ENCODE data around the gene KRTAP10-12. TPM values are rescaled to one million over a fixed set of nuclear protein-coding genes. Genes with fewer than 3 reads are reported as not detected.
A peak's percentile ranks its signal among the peaks of the same experiment; 100 is the strongest.

Gene KRTAP10-12
- total and polyA plus RNA-seq, 4 donors = not detected

DNA sequence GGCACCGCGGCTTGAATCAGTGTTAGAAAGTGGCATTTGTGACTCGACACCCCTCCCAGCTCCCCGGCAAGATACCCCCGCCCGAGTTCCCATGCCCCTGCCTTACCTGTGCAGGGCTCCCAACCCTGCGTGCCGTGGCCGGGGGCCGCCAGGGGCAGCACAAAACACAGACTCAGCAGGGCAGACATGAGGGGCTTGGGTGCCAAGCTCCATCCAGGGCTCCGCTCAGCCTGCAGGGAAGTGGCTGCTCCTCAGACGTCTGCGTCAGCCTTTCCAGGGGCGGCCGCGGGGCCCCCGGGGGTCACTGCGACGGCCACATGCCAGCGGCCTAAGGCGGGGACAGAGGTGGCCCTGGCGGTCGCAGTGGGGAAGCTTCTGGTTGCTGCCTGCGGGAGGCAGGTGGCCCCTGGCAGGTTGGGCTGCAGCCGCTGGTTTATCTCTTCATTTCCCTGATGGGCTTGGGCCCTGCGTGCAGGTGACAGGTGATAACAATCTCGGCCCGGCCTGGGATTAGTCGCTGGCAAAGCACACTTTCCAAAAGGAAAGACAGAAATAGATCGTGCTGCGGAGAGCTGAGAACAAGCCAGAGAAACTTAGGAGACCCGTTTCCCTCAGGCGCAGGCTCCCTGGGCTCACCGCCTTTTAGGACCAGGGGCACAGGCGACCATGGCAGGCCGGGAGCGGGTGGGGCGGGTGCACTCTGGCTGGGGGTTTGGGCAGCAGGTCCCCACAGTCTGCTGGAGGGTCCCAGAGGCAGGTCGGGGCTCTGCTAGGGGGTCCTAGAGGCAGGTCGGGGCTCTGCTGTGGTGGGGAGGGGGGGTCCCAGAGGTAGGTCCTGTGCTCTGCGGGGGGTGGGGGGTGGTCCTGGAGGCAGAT, 14.6 kb downstream of the KRTAP10-12 start, which contains the start of gene TSPEAR:
Gene TSPEAR, minus strand, starts transcription at position 246 of the 876 bp plus-strand sequence. Its CDS starts 58 bp downstream, at position 188.
- TF ChIP-seq, protein P1, sequence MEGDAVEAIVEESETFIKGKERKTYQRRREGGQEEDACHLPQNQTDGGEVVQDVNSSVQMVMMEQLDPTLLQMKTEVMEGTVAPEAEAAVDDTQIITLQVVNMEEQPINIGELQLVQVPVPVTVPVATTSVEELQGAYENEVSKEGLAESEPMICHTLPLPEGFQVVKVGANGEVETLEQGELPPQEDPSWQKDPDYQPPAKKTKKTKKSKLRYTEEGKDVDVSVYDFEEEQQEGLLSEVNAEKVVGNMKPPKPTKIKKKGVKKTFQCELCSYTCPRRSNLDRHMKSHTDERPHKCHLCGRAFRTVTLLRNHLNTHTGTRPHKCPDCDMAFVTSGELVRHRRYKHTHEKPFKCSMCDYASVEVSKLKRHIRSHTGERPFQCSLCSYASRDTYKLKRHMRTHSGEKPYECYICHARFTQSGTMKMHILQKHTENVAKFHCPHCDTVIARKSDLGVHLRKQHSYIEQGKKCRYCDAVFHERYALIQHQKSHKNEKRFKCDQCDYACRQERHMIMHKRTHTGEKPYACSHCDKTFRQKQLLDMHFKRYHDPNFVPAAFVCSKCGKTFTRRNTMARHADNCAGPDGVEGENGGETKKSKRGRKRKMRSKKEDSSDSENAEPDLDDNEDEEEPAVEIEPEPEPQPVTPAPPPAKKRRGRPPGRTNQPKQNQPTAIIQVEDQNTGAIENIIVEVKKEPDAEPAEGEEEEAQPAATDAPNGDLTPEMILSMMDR (IDR thresholded peaks at IDR 0.05; ENCODE audit: control extremely low read depth, extremely low read depth) = no peak
- 3 to 5% methylated on average over 41 of the region's 41 CpGs for WGBS, 2 donors
- Histone ChIP-seq H3K9ac (ENCODE audit: insufficient read depth in 1 of 2, low read length in 2 of 2) (no peak within 1 kb of the TSS), H3K27me3 (ENCODE audit: control insufficient read depth in 3 of 3, insufficient read depth in 3 of 3, low read length in 2 of 3) (peaks cover 30 to 89% (median 67%) of the 10 kb centered on the region in 3 donors), H3K4me3 (no peak within 1 kb of the TSS), H3K9me3 (ENCODE audit: control insufficient read depth in 4 of 4, insufficient read depth in 3 of 4, low read length in 3 of 4) (peaks cover 0 to 10% (median 0%) of the 10 kb centered on the region in 4 donors), H3K27ac (ENCODE audit: low read depth in 1 of 2, low read length in 1 of 2) (no peak within 1 kb of the TSS), H3K36me3 (ENCODE audit: control insufficient read depth in 4 of 4, insufficient read depth in 4 of 4, low read length in 4 of 4) (no peaks in the 10 kb centered on the region), H3K4me1 (ENCODE audit: control insufficient read depth in 5 of 5, insufficient read depth in 5 of 5, low read length in 5 of 5) (peaks cover 0 to 26% (median 8%) of the 10 kb centered on the region in 5 donors)
- no peak for ATAC-seq (ENCODE audit: insufficient read depth, low FRiP score)
- peak in 1 of 3 donors; percentile 32 for DNase-seq

DNA sequence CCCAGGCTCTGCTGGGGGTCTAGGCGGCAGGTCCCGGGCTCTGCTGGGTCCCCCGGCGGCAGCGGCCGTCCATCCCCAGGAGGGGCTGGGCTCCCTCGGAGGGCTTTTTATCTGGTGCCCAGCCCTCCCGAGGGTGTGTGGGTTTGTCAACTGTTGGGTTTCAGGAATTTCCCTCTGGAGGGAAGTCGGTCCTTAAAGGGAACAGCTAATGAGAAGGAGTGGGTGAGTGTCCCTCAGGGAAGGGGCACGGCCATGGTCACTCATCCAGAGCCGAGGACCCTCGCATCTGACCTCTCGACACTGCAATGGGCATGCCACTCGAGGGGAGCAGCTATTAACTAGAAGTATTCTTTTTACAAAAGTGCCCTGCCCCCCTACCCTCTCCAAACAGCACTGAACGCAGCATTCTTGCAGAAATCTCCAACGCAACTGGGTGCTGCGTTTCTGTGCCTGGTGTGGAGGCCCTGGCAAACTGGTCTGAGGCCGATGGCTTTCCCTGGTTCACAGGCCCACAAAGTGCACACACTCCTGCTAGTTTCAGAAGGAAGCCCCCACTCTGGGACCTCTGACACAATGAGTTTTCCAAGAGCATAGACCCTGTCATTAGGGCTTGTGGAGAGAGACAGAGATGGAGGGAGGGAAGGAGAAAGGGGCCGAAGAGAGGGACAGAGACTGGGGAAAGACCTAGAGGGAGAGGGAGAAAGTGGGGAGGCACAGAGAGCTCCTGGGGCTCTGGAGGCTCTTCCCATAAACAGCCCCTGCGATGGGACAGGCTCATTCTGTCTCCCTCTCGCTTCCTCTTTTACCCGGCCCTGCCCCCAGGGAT, 15.4 kb downstream of the KRTAP10-12 start:
- no peak overlapping the region for H3K27ac ChIP-seq (ENCODE audit: low read depth in 1 of 2, low read length in 1 of 2)
- TF ChIP-seq, protein P1 (IDR thresholded peaks at IDR 0.05; ENCODE audit: control extremely low read depth, extremely low read depth) = no peak
- no peak overlapping the region for H3K4me3 ChIP-seq
- peaks cover 0 to 26% (median 8%) of the 10 kb centered on the region in 5 donors for H3K4me1 ChIP-seq (ENCODE audit: control insufficient read depth in 5 of 5, insufficient read depth in 5 of 5, low read length in 5 of 5)
- ATAC-seq (ENCODE audit: insufficient read depth, low FRiP score) (no peak), DNase-seq (peak in 1 of 3 donors; percentile 15)
- peaks cover 23 to 81% (median 64%) of the 10 kb centered on the region in 3 donors for H3K27me3 ChIP-seq (ENCODE audit: control insufficient read depth in 3 of 3, insufficient read depth in 3 of 3, low read length in 2 of 3)
- no peaks in the 10 kb centered on the region for H3K36me3 ChIP-seq (ENCODE audit: control insufficient read depth in 4 of 4, insufficient read depth in 4 of 4, low read length in 4 of 4)
- H3K9me3 ChIP-seq (ENCODE audit: control insufficient read depth in 4 of 4, insufficient read depth in 3 of 4, low read length in 3 of 4) = peaks cover 0 to 10% (median 0%) of the 10 kb centered on the region in 4 donors
- H3K9ac ChIP-seq (ENCODE audit: insufficient read depth in 1 of 2, low read length in 2 of 2) = no peak overlapping the region
- 13 to 15% methylated on average over 22 of the region's 22 CpGs for WGBS, 2 donors

- Histone ChIP-seq H3K4me1 (ENCODE audit: control insufficient read depth in 5 of 5, insufficient read depth in 5 of 5, low read length in 5 of 5) (peaks cover 0 to 26% (median 6%) of the 10 kb centered on the region in 5 donors), H3K9ac (ENCODE audit: insufficient read depth in 1 of 2, low read length in 2 of 2) (no peak overlapping the region), H3K27me3 (ENCODE audit: control insufficient read depth in 3 of 3, insufficient read depth in 3 of 3, low read length in 2 of 3) (peaks cover 20 to 74% (median 58%) of the 10 kb centered on the region in 3 donors), H3K27ac (ENCODE audit: low read depth in 1 of 2, low read length in 1 of 2) (no peak overlapping the region), H3K4me3 (no peak overlapping the region), H3K9me3 (ENCODE audit: control insufficient read depth in 4 of 4, insufficient read depth in 3 of 4, low read length in 3 of 4) (peaks cover 0 to 9% (median 0%) of the 10 kb centered on the region in 4 donors), H3K36me3 (ENCODE audit: control insufficient read depth in 4 of 4, insufficient read depth in 4 of 4, low read length in 4 of 4) (no peaks in the 10 kb centered on the region)
- TF ChIP-seq, protein P1 (IDR thresholded peaks at IDR 0.05; ENCODE audit: control extremely low read depth, extremely low read depth) = no peak
- DNase-seq = peak in 1 of 3 donors; percentile 10
- no peak for ATAC-seq (ENCODE audit: insufficient read depth, low FRiP score)
- WGBS, 2 donors = 63 to 64% methylated on average over 9 of the region's 9 CpGs
Measured at GRCh38 chr21:44713130-44713529, 16.2 kb downstream of the KRTAP10-12 start.

All from lung (tissue), 12 donors.